Peyer's patch (tissue), 4 donors: ENCODE results near the gene DAPK1.

Source experiments
- POLR2A ChIP-seq, 2 donors: fragments of 450-650 bp; IDR thresholded peaks; one replicate each; pipeline ENCODE4 v1.5.1; 2017; ENCODE audit warnings: antibody characterized with exemption in 2 of 2, mild to moderate bottlenecking in 2 of 2, moderate library complexity in 2 of 2
- TF ChIP-seq, protein P1 (sequence below), 6 experiments: fragments of 450-650 bp in 4 of 6; fragments of 200-600 bp in 2 of 6; sonication (generic) in 1 of 6; IDR thresholded peaks; one replicate each; pipeline ENCODE4 v1.5.1; 2017 to 2019; ENCODE audit warnings: antibody characterized with exemption in 6 of 6, mild to moderate bottlenecking in 3 of 6, moderate library complexity in 1 of 6

DNA sequence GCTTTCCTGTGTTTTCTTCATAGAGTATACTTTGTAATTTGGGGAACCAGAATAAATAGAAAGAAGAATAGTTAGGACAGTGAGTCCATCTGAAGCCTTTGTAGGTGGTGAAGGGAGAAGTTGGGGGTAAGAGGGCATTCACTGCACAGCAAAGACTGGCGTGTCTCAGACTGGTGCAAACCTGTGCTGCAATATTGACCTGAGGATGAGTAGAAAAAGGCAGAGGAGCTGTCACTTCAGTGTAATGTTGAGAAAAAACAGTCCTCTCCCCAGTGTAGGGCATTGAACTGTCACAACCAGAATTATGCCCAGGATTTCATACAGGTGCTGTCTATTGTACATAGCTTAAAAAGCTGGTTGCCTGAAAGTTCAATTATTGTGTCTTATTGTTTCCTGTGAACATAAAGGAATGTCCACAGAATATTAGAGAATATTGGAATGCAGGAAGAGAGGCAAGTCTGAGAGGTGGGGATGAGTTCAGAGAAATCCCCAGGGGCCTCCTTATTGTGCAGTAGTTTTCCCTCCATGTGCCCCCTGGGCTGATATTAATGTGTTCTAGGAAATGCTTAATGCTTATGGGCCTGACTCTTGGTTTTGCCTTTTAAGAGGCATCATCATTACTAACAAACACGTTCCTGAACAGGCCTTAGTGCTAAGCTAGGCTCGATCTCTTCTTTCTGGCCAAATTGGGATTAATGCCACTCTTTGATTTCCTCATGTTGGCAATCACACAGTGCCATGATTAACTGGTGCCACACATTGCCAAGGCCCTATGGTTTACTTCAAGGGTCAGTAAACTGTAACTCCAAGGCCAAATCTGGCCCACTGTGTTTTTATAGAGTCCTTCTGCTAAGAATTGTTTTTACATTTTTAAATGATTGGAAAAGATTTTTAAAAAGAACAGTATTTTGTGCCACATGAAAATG is 34.0 kb downstream of the DAPK1 start:
- TF ChIP-seq POLR2A (IDR thresholded peaks at IDR 0.05): no peak
- TF ChIP-seq, protein P1, sequence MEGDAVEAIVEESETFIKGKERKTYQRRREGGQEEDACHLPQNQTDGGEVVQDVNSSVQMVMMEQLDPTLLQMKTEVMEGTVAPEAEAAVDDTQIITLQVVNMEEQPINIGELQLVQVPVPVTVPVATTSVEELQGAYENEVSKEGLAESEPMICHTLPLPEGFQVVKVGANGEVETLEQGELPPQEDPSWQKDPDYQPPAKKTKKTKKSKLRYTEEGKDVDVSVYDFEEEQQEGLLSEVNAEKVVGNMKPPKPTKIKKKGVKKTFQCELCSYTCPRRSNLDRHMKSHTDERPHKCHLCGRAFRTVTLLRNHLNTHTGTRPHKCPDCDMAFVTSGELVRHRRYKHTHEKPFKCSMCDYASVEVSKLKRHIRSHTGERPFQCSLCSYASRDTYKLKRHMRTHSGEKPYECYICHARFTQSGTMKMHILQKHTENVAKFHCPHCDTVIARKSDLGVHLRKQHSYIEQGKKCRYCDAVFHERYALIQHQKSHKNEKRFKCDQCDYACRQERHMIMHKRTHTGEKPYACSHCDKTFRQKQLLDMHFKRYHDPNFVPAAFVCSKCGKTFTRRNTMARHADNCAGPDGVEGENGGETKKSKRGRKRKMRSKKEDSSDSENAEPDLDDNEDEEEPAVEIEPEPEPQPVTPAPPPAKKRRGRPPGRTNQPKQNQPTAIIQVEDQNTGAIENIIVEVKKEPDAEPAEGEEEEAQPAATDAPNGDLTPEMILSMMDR (IDR thresholded peaks at IDR 0.05): no peak
